ENCODE results near the gene VSX2.

VSX2 gene

DNA sequence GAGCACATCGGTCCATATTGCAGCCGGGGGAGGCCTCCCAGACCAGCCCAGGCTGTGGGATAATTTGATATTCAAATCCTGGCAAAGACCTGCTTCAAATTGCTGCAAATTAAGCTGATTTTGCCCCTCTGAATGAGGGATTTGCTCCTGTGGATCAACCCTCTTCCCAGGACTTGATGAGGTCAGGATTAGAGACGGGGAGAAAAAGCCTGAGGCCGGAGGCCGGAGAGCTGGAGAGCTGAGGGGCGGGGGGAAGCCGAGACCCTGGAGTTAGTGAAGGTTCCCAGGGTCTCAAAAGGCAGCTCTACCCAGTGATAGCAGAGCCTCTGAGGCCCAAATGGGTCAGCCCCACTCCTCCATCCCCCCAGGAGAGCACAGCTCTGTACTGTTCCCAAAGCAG is 17.5 kb upstream of the VSX2 start:
- DNase-seq (ENCODE audit: low read depth) = no peak
- TF ChIP-seq, protein P1, sequence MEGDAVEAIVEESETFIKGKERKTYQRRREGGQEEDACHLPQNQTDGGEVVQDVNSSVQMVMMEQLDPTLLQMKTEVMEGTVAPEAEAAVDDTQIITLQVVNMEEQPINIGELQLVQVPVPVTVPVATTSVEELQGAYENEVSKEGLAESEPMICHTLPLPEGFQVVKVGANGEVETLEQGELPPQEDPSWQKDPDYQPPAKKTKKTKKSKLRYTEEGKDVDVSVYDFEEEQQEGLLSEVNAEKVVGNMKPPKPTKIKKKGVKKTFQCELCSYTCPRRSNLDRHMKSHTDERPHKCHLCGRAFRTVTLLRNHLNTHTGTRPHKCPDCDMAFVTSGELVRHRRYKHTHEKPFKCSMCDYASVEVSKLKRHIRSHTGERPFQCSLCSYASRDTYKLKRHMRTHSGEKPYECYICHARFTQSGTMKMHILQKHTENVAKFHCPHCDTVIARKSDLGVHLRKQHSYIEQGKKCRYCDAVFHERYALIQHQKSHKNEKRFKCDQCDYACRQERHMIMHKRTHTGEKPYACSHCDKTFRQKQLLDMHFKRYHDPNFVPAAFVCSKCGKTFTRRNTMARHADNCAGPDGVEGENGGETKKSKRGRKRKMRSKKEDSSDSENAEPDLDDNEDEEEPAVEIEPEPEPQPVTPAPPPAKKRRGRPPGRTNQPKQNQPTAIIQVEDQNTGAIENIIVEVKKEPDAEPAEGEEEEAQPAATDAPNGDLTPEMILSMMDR (conservative IDR thresholded peaks at IDR 0.05; ENCODE audit: low read length) = no peak
- H3K4me3 ChIP-seq (ENCODE audit: low read length) = no peak overlapping the region

DNA sequence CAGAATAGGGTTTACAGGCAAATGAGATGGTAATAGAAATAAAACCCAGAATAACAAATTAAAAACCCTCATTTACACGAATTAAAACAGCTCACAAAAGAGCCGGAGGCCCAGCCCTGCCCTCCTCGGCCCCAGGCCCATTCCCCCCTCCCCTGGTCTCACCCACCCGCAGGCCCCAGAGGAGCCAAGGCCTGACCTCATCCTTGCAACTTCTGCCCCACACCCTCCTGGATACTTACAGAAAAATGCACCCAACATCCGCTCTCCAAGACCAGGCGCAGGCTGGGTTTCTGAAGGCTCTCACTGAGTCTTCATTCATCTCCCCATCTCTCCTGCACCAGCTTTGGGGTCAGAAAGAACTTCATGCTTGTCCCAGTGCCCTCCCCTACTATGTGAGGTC is 16.2 kb upstream of the VSX2 start:
- no peak for DNase-seq (ENCODE audit: low read depth)
- no peak overlapping the region for H3K4me3 ChIP-seq (ENCODE audit: low read length)
- TF ChIP-seq, protein P1 (conservative IDR thresholded peaks at IDR 0.05; ENCODE audit: low read length) = no peak

DNA sequence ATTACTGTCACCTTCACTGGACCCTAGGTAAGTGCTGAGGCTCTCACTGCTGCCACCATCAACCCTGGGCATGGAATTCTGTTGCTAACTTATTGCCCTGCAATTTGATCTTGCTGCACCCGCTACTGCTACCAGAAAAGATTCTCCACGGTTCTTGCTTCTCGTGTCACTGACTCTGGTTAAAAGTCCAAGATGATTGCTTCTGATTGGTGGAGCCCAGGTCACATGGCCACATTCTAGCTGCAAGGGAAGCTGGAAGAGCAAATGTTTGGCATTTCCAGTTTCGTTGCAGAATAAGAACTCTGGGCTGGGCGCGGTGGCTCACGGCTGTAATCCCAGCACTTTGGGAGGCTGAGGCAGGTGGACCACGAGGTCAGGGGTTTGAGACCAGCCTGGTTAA is 7.5 kb upstream of the VSX2 start:
- H3K4me3 ChIP-seq (ENCODE audit: low read length) = no peak overlapping the region
- DNase-seq (ENCODE audit: low read depth) = no peak
- TF ChIP-seq, protein P1 (conservative IDR thresholded peaks at IDR 0.05; ENCODE audit: low read length) = no peak

DNA sequence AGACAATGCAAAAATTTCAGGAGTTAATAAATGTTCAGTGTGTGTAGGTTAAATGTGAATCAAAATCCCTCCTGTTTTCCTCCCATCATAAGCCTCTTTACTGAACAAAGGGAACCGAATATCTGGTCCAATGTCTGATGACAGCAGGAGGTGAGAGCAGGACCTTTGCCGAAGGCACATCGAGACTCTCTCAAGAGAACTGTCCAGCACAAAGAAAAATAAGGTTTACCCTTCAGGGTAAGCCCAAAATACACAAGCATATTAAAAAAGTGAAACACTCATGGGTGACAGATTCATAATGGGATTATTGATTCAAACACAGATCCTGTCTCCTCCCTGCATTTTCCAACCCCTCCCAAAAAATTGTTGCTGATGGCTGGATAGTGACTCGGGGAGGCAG is 4.2 kb upstream of the VSX2 start:
- TF ChIP-seq, protein P1 (conservative IDR thresholded peaks at IDR 0.05; ENCODE audit: low read length) = no peak
- DNase-seq (ENCODE audit: low read depth) = no peak
- no peak overlapping the region for H3K4me3 ChIP-seq (ENCODE audit: low read length)

DNA sequence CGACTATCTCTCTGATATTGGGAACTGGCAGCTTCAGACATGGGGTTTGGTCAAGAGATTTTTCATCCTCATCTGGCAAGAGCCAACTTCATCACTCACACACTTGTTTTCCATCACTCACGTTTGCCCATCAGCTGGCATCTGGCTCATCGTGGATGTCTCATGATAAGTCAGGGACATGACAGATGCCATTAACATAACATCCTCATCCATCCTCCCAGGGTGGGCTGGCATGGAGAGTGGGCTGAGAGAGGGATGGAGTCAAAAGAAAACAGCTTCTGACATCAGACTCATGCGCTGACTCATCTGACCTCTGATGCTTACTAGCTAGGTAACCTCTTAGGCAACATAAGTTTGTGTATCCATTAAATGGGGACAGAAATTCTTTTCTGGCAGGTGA is 1.8 kb upstream of the VSX2 start:
- H3K4me3 ChIP-seq (ENCODE audit: low read length) = no peak overlapping the region
- DNase-seq (ENCODE audit: low read depth) = no peak
- TF ChIP-seq, protein P1 (conservative IDR thresholded peaks at IDR 0.05; ENCODE audit: low read length) = no peak

DNA sequence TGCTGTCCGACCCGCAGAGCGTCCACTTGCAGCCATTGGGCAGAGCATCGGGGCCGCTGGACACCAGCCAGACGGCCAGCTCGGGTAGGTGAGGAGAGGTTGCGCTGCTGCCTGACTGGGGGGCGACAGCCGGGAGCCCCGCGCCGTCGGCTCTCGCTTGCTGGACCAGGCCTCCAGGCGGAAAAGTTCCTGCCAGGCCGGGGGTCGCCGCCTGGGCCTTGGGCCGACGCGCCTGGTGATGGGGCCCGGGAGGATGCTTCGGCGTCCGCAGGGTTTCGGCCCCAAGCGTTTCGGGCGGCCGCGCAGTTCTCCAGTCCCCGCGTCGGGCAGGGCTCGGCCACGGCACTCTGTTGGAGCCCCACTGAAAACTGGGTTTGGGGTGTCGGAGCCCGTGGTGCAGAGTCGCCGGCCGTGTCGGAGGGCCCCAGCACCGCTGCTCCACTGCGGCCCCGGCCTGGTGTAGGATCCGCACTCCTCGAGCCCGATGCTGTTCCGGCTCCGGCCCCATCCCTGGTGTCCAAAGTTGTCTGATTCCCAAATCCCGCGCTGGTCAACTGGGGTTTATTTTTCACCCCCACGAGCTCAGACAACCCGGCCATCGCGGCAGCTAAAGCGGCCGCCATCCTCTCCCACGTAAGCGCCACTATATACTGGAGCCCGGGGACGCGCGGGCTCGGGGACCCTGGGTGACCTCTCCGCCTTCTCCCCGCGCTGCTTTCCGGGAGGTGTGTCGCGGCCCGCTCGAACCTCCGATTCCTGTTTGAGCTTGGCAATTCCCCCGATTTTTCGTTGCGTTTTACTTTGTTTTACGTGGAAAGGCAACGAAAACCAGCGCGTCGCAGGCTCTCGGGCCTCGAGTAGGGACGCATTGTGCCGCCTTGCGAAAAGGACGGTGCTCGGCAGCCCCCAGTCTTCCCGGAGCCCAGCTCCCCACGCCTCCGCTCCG is 872 bp downstream of the VSX2 start:
- H3K4me3 ChIP-seq (ENCODE audit: low read length) = no peak overlapping the region
- DNase-seq (ENCODE audit: low read depth) = no peak
- TF ChIP-seq, protein P1 (conservative IDR thresholded peaks at IDR 0.05; ENCODE audit: low read length) = no peak
